HepG2 (cell line): ENCODE data around the gene RIN3. TPM values are rescaled to one million over a fixed set of nuclear protein-coding genes. Genes with fewer than 3 reads are reported as not detected.

Experiments
- ATAC-seq: fragments of 200-7000 bp; cut with Tn5 transposase; 3 replicates; pipeline ENCODE4 v1.9.1; 2020; ENCODE audit warnings: mild to moderate bottlenecking, moderate library complexity
- BruUV-seq: library from RNA; stranded (reverse); fragments of 400-500 nt; replicated peaks from 2 replicates; lab custom pipeline; 2021; lab: Mats Ljungman, UMichigan
- CTCF ChIA-PET: fragments of 300-600 bp; formaldehyde crosslinking; extraction: SDS; loops from one replicate; lab custom pipeline; 2021; ENCODE audit warnings: low total read pairs, inconsistent platforms, low intra/inter-chr PET ratio; lab: Yijun Ruan, JAX
- POLR2A ChIA-PET: fragments of 350-600 bp; sonication (Branson Sonifier 250); formaldehyde crosslinking; loops from one replicate; lab custom pipeline; 2020; ENCODE audit warnings: antibody characterized with exemption, inconsistent platforms; lab: Yijun Ruan, JAX
- DNase-seq: peaks from one replicate; pipeline ENCODE4 v3.0.0-alpha.2; 2015; ENCODE audit warnings: low spot score
- FAIRE-seq: peaks from 3 replicates; lab custom pipeline; 2011; peaks lifted over from hg19 to GRCh38; lab: Jason Lieb, UNC
- H2AFZ ChIP-seq: one replicate; pipeline ENCODE4 v1.6.1; 2011; ENCODE audit warnings: low read length, inconsistent platforms
- H3K27ac ChIP-seq: fragments of 300-600 bp; 3 replicates; pipeline ENCODE4 v1.8.0; 2011; ENCODE audit warnings: mixed run types, mild to moderate bottlenecking, mixed read lengths, low read length, inconsistent platforms; ENCODE audit not compliant: insufficient read depth; ENCODE audit errors: extremely low read length
- H3K27me3 ChIP-seq, 2 experiments: fragments of 200-600 bp in 1 of 2; 2 replicates in 1 of 2; 3 replicates in 1 of 2; pipeline versions ENCODE4 v1.6.0 to v1.8.0; 2011; ENCODE audit warnings: low read length in 2 of 2, mild to moderate bottlenecking in 2 of 2, moderate library complexity in 2 of 2, inconsistent platforms in 1 of 2; ENCODE audit not compliant: insufficient read depth in 2 of 2, control insufficient read depth in 1 of 2
- H3K36me3 ChIP-seq, 2 experiments: fragments of 200-600 bp in 1 of 2; replicated peaks in 1 of 2; 2 replicates in 1 of 2; 3 replicates in 1 of 2; pipeline versions ENCODE4 v1.5.1 to v1.8.0; 2011; ENCODE audit warnings: low read length in 2 of 2, inconsistent platforms in 1 of 2; ENCODE audit not compliant: insufficient read depth in 2 of 2, control insufficient read depth in 1 of 2
- H3K4me1 ChIP-seq: 2 replicates; pipeline ENCODE4 v1.5.1; 2012; ENCODE audit warnings: low read length, inconsistent platforms; ENCODE audit not compliant: insufficient read depth
- H3K4me2 ChIP-seq: 2 replicates; pipeline ENCODE4 v1.6.0; 2011; ENCODE audit warnings: low read depth, low read length, inconsistent platforms
- H3K4me3 ChIP-seq, 3 experiments: fragments of 200-600 bp in 1 of 3; sonication (generic), shearing (Covaris generic) in 1 of 3; replicated peaks in 1 of 3; 2 replicates each; pipeline ENCODE4 v1.5.1; 2011 to 2016; ENCODE audit warnings: low read length in 3 of 3, inconsistent platforms in 2 of 3, low read depth in 2 of 3, mild to moderate bottlenecking in 2 of 3, control low read depth in 1 of 3, mixed read lengths in 1 of 3; ENCODE audit not compliant: insufficient read depth in 1 of 3
- H3K79me2 ChIP-seq: one replicate; pipeline ENCODE4 v1.6.1; 2011; ENCODE audit warnings: low read length, inconsistent platforms; ENCODE audit not compliant: insufficient read depth
- H3K9ac ChIP-seq: 2 replicates; pipeline ENCODE4 v1.6.0; 2011; ENCODE audit warnings: mild to moderate bottlenecking, low read depth, low read length, inconsistent platforms; ENCODE audit not compliant: insufficient read depth
- H3K9me3 ChIP-seq: 2 replicates; pipeline ENCODE4 v1.5.1; 2012; ENCODE audit warnings: mild to moderate bottlenecking, low read length
- H4K20me1 ChIP-seq: 2 replicates; pipeline ENCODE4 v1.6.0; 2011; ENCODE audit warnings: inconsistent platforms, mild to moderate bottlenecking, low read length, moderate library complexity; ENCODE audit not compliant: insufficient read depth
- ATRX ChIP-seq: sonication (generic); formaldehyde crosslinking; IDR thresholded peaks from 2 replicates; pipeline ENCODE4 v1.4.0; 2020; ENCODE audit warnings: missing genetic modification reagents, borderline replicate concordance
- DNMT1 ChIP-seq: sonication (generic); formaldehyde crosslinking; IDR thresholded peaks from 2 replicates; pipeline ENCODE4 v1.5.1; 2020; ENCODE audit warnings: mild to moderate bottlenecking, missing genetic modification reagents
- GTF2F1 ChIP-seq: fragments of 150-350 bp; IDR thresholded peaks from 2 replicates; pipeline ENCODE4 v1.6.1; 2014; ENCODE audit warnings: low read length
- HOXD1 ChIP-seq: sonication (generic); formaldehyde crosslinking; IDR thresholded peaks from 2 replicates; pipeline ENCODE4 v1.5.0; 2020; ENCODE audit warnings: missing genetic modification reagents
- IKZF4 ChIP-seq: sonication (generic); formaldehyde crosslinking; IDR thresholded peaks from 2 replicates; pipeline ENCODE4 v1.5.1; 2020; ENCODE audit warnings: borderline replicate concordance, mild to moderate bottlenecking, low read depth, missing genetic modification reagents; ENCODE audit errors: not compliant biosample characterization
- MATR3 ChIP-seq: sonication (generic); formaldehyde crosslinking; IDR thresholded peaks from 2 replicates; pipeline ENCODE4 v1.4.0; 2020; ENCODE audit warnings: missing genetic modification reagents
- MEIS2 ChIP-seq: sonication (generic); formaldehyde crosslinking; IDR thresholded peaks from 2 replicates; pipeline ENCODE4 v1.9.0; 2021; ENCODE audit warnings: mild to moderate bottlenecking, missing genetic modification reagents
- MTA1 ChIP-seq: sonication (generic); formaldehyde crosslinking; IDR thresholded peaks from 2 replicates; pipeline ENCODE4 v1.4.0; 2020; ENCODE audit warnings: missing genetic modification reagents, mild to moderate bottlenecking, borderline replicate concordance
- SMYD3 ChIP-seq: sonication (generic); formaldehyde crosslinking; IDR thresholded peaks from 2 replicates; pipeline ENCODE4 v1.8.1; 2023; ENCODE audit warnings: mild to moderate bottlenecking, missing genetic modification reagents
- SUZ12 ChIP-seq: fragments of 150-350 bp; IDR thresholded peaks from 2 replicates; pipeline ENCODE4 v1.6.1; 2014; ENCODE audit warnings: low read depth, low read length
- ZNF432 ChIP-seq: sonication (generic); formaldehyde crosslinking; IDR thresholded peaks from 2 replicates; pipeline ENCODE4 v1.5.0; 2020; ENCODE audit warnings: missing genetic modification reagents, mild to moderate bottlenecking, borderline replicate concordance
- ZNF605 ChIP-seq: sonication (generic); formaldehyde crosslinking; IDR thresholded peaks from 2 replicates; pipeline ENCODE4 v1.8.0; 2022; ENCODE audit warnings: mild to moderate bottlenecking, missing genetic modification reagents
- ZNF790 ChIP-seq: sonication (generic); formaldehyde crosslinking; IDR thresholded peaks from 2 replicates; pipeline ENCODE4 v1.8.0; 2022; ENCODE audit warnings: missing genetic modification reagents, mild to moderate bottlenecking, borderline replicate concordance
- WGBS: methylation state at CpG from one replicate; pipeline ENCODE4 v1.1.6; 2017; ENCODE audit warnings: low lambda C conversion rate; 5-methylcytosine and 5-hydroxymethylcytosine counted together
- in situ Hi-C: cut with HindIII; loops from 2 replicates; pipeline ENCODE4 v1.10.0; 2017; ENCODE audit warnings: low pct_unique_long_range_greater_than_20kb; ENCODE audit not compliant: extremely low pct_ligation_motif_present
- intact Hi-C: fragments of 100-400 bp; cut with micrococcal nuclease; formaldehyde crosslinking; loops from one replicate; pipeline ENCODE4 v1.10.0; 2022; ENCODE audit not compliant: unreplicated experiment
- polyA plus RNA-seq, 8 experiments: library from polyadenylated mRNA; depleted of rRNA in 3 of 8; stranded (reverse) in 7 of 8; unstranded in 1 of 8; fragments of >200 nt; fragmentation: Illumina TruSeq in 4 of 8; extraction: Trizol in 4 of 8; gene quantifications; 2 replicates each; pipeline versions ENCODE4 v1.2.1 to v1.2.3, GENCODE V29; 2011 to 2016; ENCODE audit warnings: low read depth in 4 of 8, missing spikeins in 1 of 8, mixed read lengths in 1 of 8; ENCODE audit not compliant: insufficient read depth in 1 of 8
- total RNA-seq, 5 experiments: library from RNA; depleted of rRNA; stranded (reverse); fragments of >200 nt; fragmentation: Illumina TruSeq; extraction: Trizol; gene quantifications; 2 replicates each; pipeline ENCODE4 v1.2.3, GENCODE V29; 2016; ENCODE audit warnings: low read depth in 1 of 5
- TF ChIP-seq, protein P1 (sequence below): sonication (generic); formaldehyde crosslinking; IDR thresholded peaks from 2 replicates; pipeline ENCODE4 v1.8.1; 2023; ENCODE audit warnings: missing genetic modification reagents, mild to moderate bottlenecking, borderline replicate concordance
- TF ChIP-seq, protein P2 (sequence below): sonication (generic); formaldehyde crosslinking; IDR thresholded peaks from 2 replicates; pipeline ENCODE4; 2020; ENCODE audit warnings: missing genetic modification reagents, mild to moderate bottlenecking, borderline replicate concordance

RIN3 gene
- total and polyA plus RNA-seq, 2 of the 13 experiments (the other 11 are each of a cell fraction or from before 2014, with no cell fraction given), result 2.3 to 3.6 TPM

DNA sequence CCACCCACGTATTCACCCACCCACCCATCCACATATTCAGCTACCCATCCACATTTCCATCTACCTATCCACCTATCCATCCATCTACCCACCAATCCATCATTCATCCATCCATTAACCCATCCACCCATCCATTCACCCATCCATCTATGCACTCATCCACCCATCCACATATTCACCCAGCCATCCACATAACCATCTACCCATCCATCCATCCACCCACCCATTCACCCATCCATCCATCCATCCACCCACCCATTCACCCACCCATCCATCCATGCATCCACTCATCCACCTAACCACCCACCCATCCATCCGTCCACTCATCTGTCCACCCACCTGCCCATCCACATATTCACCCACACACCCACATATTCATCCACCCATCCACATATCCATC is 164.4 kb downstream of the RIN3 start:
- ATAC-seq, result no peak
- Histone ChIP-seq H3K27me3 (no peaks in the 10 kb centered on the region), H3K4me1 (no peaks in the 10 kb centered on the region), H2AFZ (no peak overlapping the region), H4K20me1 (0 out of 2 replicates have a peak, but pooled peaks cover 2% of the 10 kb centered on the region), H3K4me3 (no peak overlapping the region), H3K9me3 (no peaks in the 10 kb centered on the region), H3K4me2 (no peak overlapping the region), H3K36me3 (peaks cover 8 to 19% of the 10 kb centered on the region in 2 experiments; a peak in 4 of 5 replicates), H3K9ac (no peak overlapping the region), H3K79me2 (no peaks in the 10 kb centered on the region), H3K27ac (no peak overlapping the region)
- ChIA-PET POLR2A (no interaction called here), CTCF (no interaction called here)
- intact Hi-C loops, result no loop called here
- BruUV-seq, result no TSS peak
- no peak for FAIRE-seq
- no peak for TF ChIP-seq ZNF605 (CRISPR knock-in tag)
- TF ChIP-seq MEIS2 (CRISPR knock-in tag), result no peak
- TF ChIP-seq IKZF4 (CRISPR knock-in tag), result no peak
- TF ChIP-seq ATRX (CRISPR knock-in tag), result no peak
- TF ChIP-seq ZNF790 (CRISPR knock-in tag), result no peak
- TF ChIP-seq ZNF432 (CRISPR knock-in tag), result no peak
- TF ChIP-seq MTA1, result no peak
- TF ChIP-seq MATR3, result no peak
- no peak for TF ChIP-seq GTF2F1
- TF ChIP-seq, protein P1, sequence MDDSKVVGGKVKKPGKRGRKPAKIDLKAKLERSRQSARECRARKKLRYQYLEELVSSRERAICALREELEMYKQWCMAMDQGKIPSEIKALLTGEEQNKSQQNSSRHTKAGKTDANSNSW (CRISPR knock-in tag), result no peak
- no peak for TF ChIP-seq SUZ12
- no peak for TF ChIP-seq SMYD3 (CRISPR knock-in tag)
- TF ChIP-seq, protein P2, sequence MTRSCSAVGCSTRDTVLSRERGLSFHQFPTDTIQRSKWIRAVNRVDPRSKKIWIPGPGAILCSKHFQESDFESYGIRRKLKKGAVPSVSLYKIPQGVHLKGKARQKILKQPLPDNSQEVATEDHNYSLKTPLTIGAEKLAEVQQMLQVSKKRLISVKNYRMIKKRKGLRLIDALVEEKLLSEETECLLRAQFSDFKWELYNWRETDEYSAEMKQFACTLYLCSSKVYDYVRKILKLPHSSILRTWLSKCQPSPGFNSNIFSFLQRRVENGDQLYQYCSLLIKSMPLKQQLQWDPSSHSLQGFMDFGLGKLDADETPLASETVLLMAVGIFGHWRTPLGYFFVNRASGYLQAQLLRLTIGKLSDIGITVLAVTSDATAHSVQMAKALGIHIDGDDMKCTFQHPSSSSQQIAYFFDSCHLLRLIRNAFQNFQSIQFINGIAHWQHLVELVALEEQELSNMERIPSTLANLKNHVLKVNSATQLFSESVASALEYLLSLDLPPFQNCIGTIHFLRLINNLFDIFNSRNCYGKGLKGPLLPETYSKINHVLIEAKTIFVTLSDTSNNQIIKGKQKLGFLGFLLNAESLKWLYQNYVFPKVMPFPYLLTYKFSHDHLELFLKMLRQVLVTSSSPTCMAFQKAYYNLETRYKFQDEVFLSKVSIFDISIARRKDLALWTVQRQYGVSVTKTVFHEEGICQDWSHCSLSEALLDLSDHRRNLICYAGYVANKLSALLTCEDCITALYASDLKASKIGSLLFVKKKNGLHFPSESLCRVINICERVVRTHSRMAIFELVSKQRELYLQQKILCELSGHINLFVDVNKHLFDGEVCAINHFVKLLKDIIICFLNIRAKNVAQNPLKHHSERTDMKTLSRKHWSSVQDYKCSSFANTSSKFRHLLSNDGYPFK (CRISPR knock-in tag), result no peak
- no peak for TF ChIP-seq HOXD1 (CRISPR knock-in tag)
- TF ChIP-seq DNMT1 (CRISPR knock-in tag), result no peak
- in situ Hi-C loops, result no loop called here
- no peak for DNase-seq
- 96% methylated on average over 2 of the region's 2 CpGs for WGBS
